Measurements from ENCODE around the gene SPRR1A. TPM values are rescaled to one million over a fixed set of nuclear protein-coding genes. Genes with fewer than 3 reads are reported as not detected.

The SPRR1A gene
- total and polyA plus RNA-seq, 4 donors: not detected

DNA sequence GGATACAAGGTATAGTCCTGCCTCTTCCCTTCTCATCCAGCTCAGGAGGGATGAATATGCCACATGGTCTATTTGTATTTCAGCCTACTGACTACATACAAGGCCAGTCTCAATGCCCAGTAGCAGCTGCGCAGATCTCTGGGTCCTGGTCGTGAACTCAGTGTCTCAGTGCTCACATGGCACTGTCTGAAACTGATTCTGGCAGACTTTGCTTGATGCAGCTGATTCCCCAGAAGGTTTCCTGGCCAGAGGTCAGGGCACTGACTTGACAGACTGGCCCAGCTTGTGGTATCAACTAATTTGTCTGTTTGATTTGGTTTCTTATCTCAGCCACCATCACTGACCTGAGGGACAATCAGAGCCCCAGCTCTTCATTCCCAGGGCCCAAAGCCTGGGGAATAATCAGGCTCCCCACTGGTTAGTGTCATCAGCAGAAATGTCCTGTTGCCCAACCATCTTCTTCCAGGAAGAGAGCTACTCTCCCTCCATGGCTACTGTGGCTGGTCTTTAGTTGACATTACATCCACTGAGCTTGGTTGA lies 20.9 kb upstream of the SPRR1A start:
- H3K27me3 ChIP-seq (ENCODE audit: control insufficient read depth in 3 of 3, insufficient read depth in 3 of 3, low read length in 2 of 3): peaks cover 0 to 3% (median 0%) of the 10 kb centered on the region in 3 donors
- no peaks in the 10 kb centered on the region for H3K9me3 ChIP-seq (ENCODE audit: control insufficient read depth in 4 of 4, insufficient read depth in 3 of 4, low read length in 3 of 4)
- no peak overlapping the region for H3K27ac ChIP-seq (ENCODE audit: low read depth in 1 of 2, low read length in 1 of 2)
- no peaks in the 10 kb centered on the region for H3K4me1 ChIP-seq (ENCODE audit: control insufficient read depth in 5 of 5, insufficient read depth in 5 of 5, low read length in 5 of 5)
- 73 to 90% methylated on average over 2 of the region's 2 CpGs for WGBS, 2 donors
- H3K4me3 ChIP-seq: no peak overlapping the region
- TF ChIP-seq CTCF (IDR thresholded peaks at IDR 0.05; ENCODE audit: control extremely low read depth, extremely low read depth): no peak
- no peaks in the 10 kb centered on the region for H3K36me3 ChIP-seq (ENCODE audit: control insufficient read depth in 4 of 4, insufficient read depth in 4 of 4, low read length in 4 of 4)
- ATAC-seq (ENCODE audit: insufficient read depth, low FRiP score) (no peak), DNase-seq (no peak)
- H3K9ac ChIP-seq (ENCODE audit: insufficient read depth in 1 of 2, low read length in 2 of 2): no peak overlapping the region

GRCh38 chr1:152964536-152964935 lies 19.3 kb upstream of the SPRR1A start:
- Histone ChIP-seq H3K9ac (ENCODE audit: insufficient read depth in 1 of 2, low read length in 2 of 2) (no peak overlapping the region), H3K4me3 (no peak overlapping the region), H3K4me1 (ENCODE audit: control insufficient read depth in 5 of 5, insufficient read depth in 5 of 5, low read length in 5 of 5) (no peaks in the 10 kb centered on the region), H3K9me3 (ENCODE audit: control insufficient read depth in 4 of 4, insufficient read depth in 3 of 4, low read length in 3 of 4) (no peaks in the 10 kb centered on the region), H3K27ac (ENCODE audit: low read depth in 1 of 2, low read length in 1 of 2) (no peak overlapping the region), H3K27me3 (ENCODE audit: control insufficient read depth in 3 of 3, insufficient read depth in 3 of 3, low read length in 2 of 3) (peaks cover 0 to 3% (median 0%) of the 10 kb centered on the region in 3 donors), H3K36me3 (ENCODE audit: control insufficient read depth in 4 of 4, insufficient read depth in 4 of 4, low read length in 4 of 4) (no peaks in the 10 kb centered on the region)
- ATAC-seq (ENCODE audit: insufficient read depth, low FRiP score) (no peak), DNase-seq (no peak)
- TF ChIP-seq CTCF (IDR thresholded peaks at IDR 0.05; ENCODE audit: control extremely low read depth, extremely low read depth): no peak
- WGBS, 2 donors: 75 to 89% methylated on average over 1 of the region's 1 CpG

- no peak overlapping the region for H3K4me3 ChIP-seq
- 73 to 86% methylated on average over 4 of the region's 4 CpGs for WGBS, 2 donors
- H3K27ac ChIP-seq (ENCODE audit: low read depth in 1 of 2, low read length in 1 of 2): no peak overlapping the region
- DNase-seq (no peak), ATAC-seq (ENCODE audit: insufficient read depth, low FRiP score) (no peak)
- peaks cover 0 to 2% (median 0%) of the 10 kb centered on the region in 4 donors for H3K9me3 ChIP-seq (ENCODE audit: control insufficient read depth in 4 of 4, insufficient read depth in 3 of 4, low read length in 3 of 4)
- TF ChIP-seq CTCF (IDR thresholded peaks at IDR 0.05; ENCODE audit: control extremely low read depth, extremely low read depth): no peak
- peaks cover 0 to 3% (median 0%) of the 10 kb centered on the region in 3 donors for H3K27me3 ChIP-seq (ENCODE audit: control insufficient read depth in 3 of 3, insufficient read depth in 3 of 3, low read length in 2 of 3)
- no peaks in the 10 kb centered on the region for H3K36me3 ChIP-seq (ENCODE audit: control insufficient read depth in 4 of 4, insufficient read depth in 4 of 4, low read length in 4 of 4)
- H3K9ac ChIP-seq (ENCODE audit: insufficient read depth in 1 of 2, low read length in 2 of 2): no peak overlapping the region
- no peaks in the 10 kb centered on the region for H3K4me1 ChIP-seq (ENCODE audit: control insufficient read depth in 5 of 5, insufficient read depth in 5 of 5, low read length in 5 of 5)
Observed at GRCh38 chr1:152965853-152966252, 18.0 kb upstream of the SPRR1A start.

DNA sequence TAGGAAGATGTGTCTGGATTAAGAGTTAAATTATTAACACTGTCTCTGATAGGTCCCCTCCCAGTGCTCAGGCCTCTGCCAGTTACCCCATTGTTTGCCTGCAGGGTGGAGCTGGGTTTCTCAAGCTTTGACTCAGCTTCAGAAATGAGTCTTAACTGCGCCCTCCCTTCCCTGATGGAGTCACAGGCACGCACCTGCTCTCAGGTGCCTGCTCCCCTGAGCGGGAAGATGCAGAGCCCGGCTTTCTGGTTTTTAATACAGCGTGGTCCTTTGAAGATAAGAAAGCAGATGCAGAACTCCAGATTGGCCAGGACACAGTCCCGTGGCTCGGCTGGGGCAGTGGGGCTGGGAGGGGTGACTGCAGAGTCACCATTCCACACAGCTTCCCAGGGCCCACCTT lies 16.7 kb upstream of the SPRR1A start:
- no peak for DNase-seq

More for the DNA sequence above, 16.7 kb upstream of the SPRR1A start:
- no peak overlapping the region for H3K27ac ChIP-seq (ENCODE audit: low read depth in 1 of 2, low read length in 1 of 2)
- H3K9ac ChIP-seq (ENCODE audit: insufficient read depth in 1 of 2, low read length in 2 of 2): no peak overlapping the region
- no peak for ATAC-seq (ENCODE audit: insufficient read depth, low FRiP score)
- H3K27me3 ChIP-seq (ENCODE audit: control insufficient read depth in 3 of 3, insufficient read depth in 3 of 3, low read length in 2 of 3): peaks cover 0 to 3% (median 0%) of the 10 kb centered on the region in 3 donors
- no peak for TF ChIP-seq CTCF (IDR thresholded peaks at IDR 0.05; ENCODE audit: control extremely low read depth, extremely low read depth)
- no peaks in the 10 kb centered on the region for H3K4me1 ChIP-seq (ENCODE audit: control insufficient read depth in 5 of 5, insufficient read depth in 5 of 5, low read length in 5 of 5)
- H3K9me3 ChIP-seq (ENCODE audit: control insufficient read depth in 4 of 4, insufficient read depth in 3 of 4, low read length in 3 of 4): peaks cover 0 to 6% (median 0%) of the 10 kb centered on the region in 4 donors
- 59 to 65% methylated on average over 7 of the region's 7 CpGs for WGBS, 2 donors
- H3K4me3 ChIP-seq: no peak overlapping the region
- no peaks in the 10 kb centered on the region for H3K36me3 ChIP-seq (ENCODE audit: control insufficient read depth in 4 of 4, insufficient read depth in 4 of 4, low read length in 4 of 4)

Data from lung (tissue), 12 donors.